WI38 (cell line): Measurements from ENCODE around the gene AMDHD2.

Source experiments
- H3K4me3 ChIP-seq: 2 replicates; pipeline ENCODE4 v1.5.1; 2011; ENCODE audit warnings: low read depth, mild to moderate bottlenecking, control low read depth, low read length
- CTCF ChIP-seq: IDR thresholded peaks from 2 replicates; pipeline ENCODE4 v1.5.1; 2012; ENCODE audit warnings: low read depth, mild to moderate bottlenecking, control low read depth, low read length

The AMDHD2 gene

GRCh38 chr16:2497116-2497630 is 23.0 kb upstream of the AMDHD2 start:
- TF ChIP-seq CTCF: no peak
- H3K4me3 ChIP-seq: no peak overlapping the region

- H3K4me3 ChIP-seq: no peak overlapping the region
- TF ChIP-seq CTCF: no peak
These were observed 22.3 kb upstream of the AMDHD2 start for GRCh38 chr16:2497695-2498484.

GRCh38 chr16:2498531-2499253 is 21.5 kb upstream of the AMDHD2 start:
- no peak for TF ChIP-seq CTCF
- no peak overlapping the region for H3K4me3 ChIP-seq

GRCh38 chr16:2499454-2499853 is 20.7 kb upstream of the AMDHD2 start:
- no peak overlapping the region for H3K4me3 ChIP-seq
- no peak for TF ChIP-seq CTCF

GRCh38 chr16:2499890-2500429 is 20.2 kb upstream of the AMDHD2 start:
- no peak for TF ChIP-seq CTCF
- H3K4me3 ChIP-seq: no peak overlapping the region

GRCh38 chr16:2500430-2500917 is 19.7 kb upstream of the AMDHD2 start:
- no peak overlapping the region for H3K4me3 ChIP-seq

More at GRCh38 chr16:2500430-2500917, 19.7 kb upstream of the AMDHD2 start:
- TF ChIP-seq CTCF: no peak
